Measurements from ENCODE around the gene NOTCH4. TPM values are rescaled to one million over a fixed set of nuclear protein-coding genes. Genes with fewer than 3 reads are reported as not detected.

The NOTCH4 gene
- total and polyA plus RNA-seq, 9 of the 15 experiments (the other 6 are each of a cell fraction or from before 2014, with no cell fraction given) = 0.24 to 4.3 (median 1.7) TPM

GRCh38 chr6:32175711-32176475, 48.0 kb downstream of the NOTCH4 start, which contains the start of gene AGPAT1 (continued):
- TF ChIP-seq CUX1 (CRISPR knock-in tag; IDR thresholded peaks at IDR 0.05) (no peak), EGR1 (conservative IDR thresholded peaks at IDR 0.05) (peak; percentile 37; the same call in 1 of the 2 replicates), DDX20 (tag; IDR thresholded peaks at IDR 0.05; ENCODE audit: low read depth) (no peak), MBD1 (CRISPR knock-in tag; IDR thresholded peaks at IDR 0.05) (no peak), ZNF778 (CRISPR knock-in tag; IDR thresholded peaks at IDR 0.05) (no peak), PCBP2 (IDR thresholded peaks at IDR 0.05; ENCODE audit: low read depth, low read length, poor library complexity, severe bottlenecking) (peak; percentile 36), ATF1 (CRISPR knock-in tag; IDR thresholded peaks at IDR 0.05) (no peak), ATF1 (tag; IDR thresholded peaks at IDR 0.05) (peak; percentile 47), CREB1 (IDR thresholded peaks at IDR 0.05) (0 out of 2 replicates have a peak, but pooled peaks have one; percentile 40), CREB1 (CRISPR knock-in tag; IDR thresholded peaks at IDR 0.05) (no peak; the same call in 1 of the 2 replicates), NFE2L1 (tag; IDR thresholded peaks at IDR 0.05; ENCODE audit: borderline replicate concordance, low read depth) (no peak), ZEB2 (IDR thresholded peaks at IDR 0.05) (0 out of 2 replicates have a peak, but pooled peaks have one; percentile 47), CREBBP (IDR thresholded peaks at IDR 0.05; ENCODE audit: low read depth, low read length) (no peak), HINFP (tag; conservative IDR thresholded peaks at IDR 0.05; ENCODE audit: low read depth) (no peak), FOXJ3 (CRISPR knock-in tag; IDR thresholded peaks at IDR 0.05) (no peak), FOXK2 (conservative IDR thresholded peaks at IDR 0.05 in 1 of 2, IDR thresholded peaks at IDR 0.05 in 1 of 2; ENCODE audit: low read depth in 2 of 2) (peak in 1 of 2 experiments; percentile 58; a peak in 2 of 4 replicates), ZNF740 (CRISPR knock-in tag; IDR thresholded peaks at IDR 0.05) (no peak), ZNF740 (tag; IDR thresholded peaks at IDR 0.05) (0 out of 4 replicates have a peak, but pooled peaks of 1 of the 2 experiments have one; percentile 33), IFI16 (CRISPR knock-in tag; IDR thresholded peaks at IDR 0.05) (0 out of 2 replicates have a peak, but pooled peaks have one; percentile 16)

Data from K562 (cell line).